Ectodermal cell (in vitro differentiated cells): ENCODE data around the gene ZNF700.
"Not testable (repeated sequence)": the region's sequence is repeated elsewhere in the genome, so short reads cannot be mapped to it uniquely, and the experiment has no call there.

Source experiments
- H3K27ac ChIP-seq: 2 replicates; pipeline ENCODE4 v1.7.0; 2013; ENCODE audit warnings: mild to moderate bottlenecking, low read depth, low read length; ENCODE audit not compliant: insufficient read depth, poor library complexity, severe bottlenecking
- H3K27me3 ChIP-seq: 2 replicates; pipeline ENCODE4 v1.7.0; 2013; ENCODE audit warnings: mild to moderate bottlenecking, low read length; ENCODE audit not compliant: insufficient read depth, control insufficient read depth, poor library complexity, severe bottlenecking
- H3K36me3 ChIP-seq: one replicate; pipeline ENCODE4 v1.7.0; 2013; ENCODE audit warnings: low read length; ENCODE audit not compliant: control insufficient read depth, insufficient read depth
- H3K4me1 ChIP-seq: one replicate; pipeline ENCODE4 v1.7.0; 2013; ENCODE audit warnings: low read length; ENCODE audit not compliant: control insufficient read depth, insufficient read depth
- H3K4me3 ChIP-seq: 2 replicates; pipeline ENCODE4 v1.7.0; 2013; ENCODE audit warnings: low read depth, low read length, control low read depth; ENCODE audit not compliant: insufficient read depth
- H3K9me3 ChIP-seq: 2 replicates; pipeline ENCODE4 v1.7.0; 2013; ENCODE audit warnings: mild to moderate bottlenecking, low read length, moderate library complexity; ENCODE audit not compliant: control insufficient read depth
- WGBS, 2 experiments: methylation state at CpG; one replicate each; pipeline ENCODE4 v1.1.7; 2013; ENCODE audit warnings: missing lambda C conversion rate in 2 of 2; 5-methylcytosine and 5-hydroxymethylcytosine counted together

The ZNF700 gene

GRCh38 chr19:11894851-11895250, 30.1 kb upstream of the ZNF700 start:
- WGBS, 2 experiments, result 97% methylated on average over 6 of the region's 6 CpGs
- H3K27me3 ChIP-seq, result no peaks in the 10 kb centered on the region

GRCh38 chr19:11902228-11902627, 22.7 kb upstream of the ZNF700 start:
- no peaks in the 10 kb centered on the region for H3K4me1 ChIP-seq
- 92 to 96% methylated on average over 3 of the region's 3 CpGs for WGBS, 2 experiments
- H3K27me3 ChIP-seq, result no peaks in the 10 kb centered on the region
- H3K9me3 ChIP-seq, result peaks cover 32% of the 10 kb centered on the region
- no peak overlapping the region for H3K4me3 ChIP-seq
- no peak overlapping the region for H3K27ac ChIP-seq
- peaks cover 63% of the 10 kb centered on the region for H3K36me3 ChIP-seq

More at GRCh38 chr19:11894851-11895250, 30.1 kb upstream of the ZNF700 start:
- Histone ChIP-seq H3K4me1 (no peaks in the 10 kb centered on the region), H3K4me3 (no peak overlapping the region), H3K9me3 (peaks cover 4% of the 10 kb centered on the region), H3K27ac (no peak overlapping the region), H3K36me3 (peaks cover 63% of the 10 kb centered on the region)

DNA sequence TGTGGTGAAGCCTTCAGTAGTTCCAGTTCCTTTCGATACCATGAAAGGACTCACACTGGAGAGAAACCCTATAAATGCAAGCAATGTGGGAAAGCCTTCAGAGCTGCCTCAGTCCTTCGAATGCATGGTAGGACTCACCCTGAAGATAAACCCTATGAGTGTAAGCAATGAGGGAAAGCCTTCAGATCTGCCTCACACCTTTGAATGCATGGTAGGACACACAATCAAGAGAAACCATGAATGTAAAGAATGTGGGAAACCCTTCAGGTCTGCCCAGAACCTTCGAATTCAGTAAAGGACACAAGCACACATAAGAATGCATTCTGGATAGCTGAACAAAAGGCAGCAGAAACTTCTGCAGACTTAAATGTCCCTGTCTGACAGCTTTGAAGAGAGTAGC, 19.0 kb upstream of the ZNF700 start:
- Histone ChIP-seq H3K4me3 (no peak overlapping the region), H3K9me3 (peaks cover 30% of the 10 kb centered on the region)
- 96 to 97% methylated on average over 3 of the region's 3 CpGs for WGBS, 2 experiments

GRCh38 chr19:11911937-11912336, 13.0 kb upstream of the ZNF700 start:
- WGBS, 2 experiments, result 100% methylated on average over 1 of the region's 1 CpG
- H3K4me3 ChIP-seq, H3K27me3 ChIP-seq, H3K27ac ChIP-seq, H3K4me1 ChIP-seq, H3K9me3 ChIP-seq: not testable (repeated sequence)
- H3K36me3 ChIP-seq, result peaks cover 21% of the 10 kb centered on the region

More for the DNA sequence above, 19.0 kb upstream of the ZNF700 start:
- H3K36me3 ChIP-seq, result peaks cover 49% of the 10 kb centered on the region
- H3K27me3 ChIP-seq, result no peaks in the 10 kb centered on the region
- no peak overlapping the region for H3K27ac ChIP-seq
- H3K4me1 ChIP-seq, result no peaks in the 10 kb centered on the region

- WGBS, 2 experiments, result 93 to 97% methylated on average over 4 of the region's 4 CpGs
- H3K36me3 ChIP-seq, result peaks cover 21% of the 10 kb centered on the region
- H3K9me3 ChIP-seq, result not testable (repeated sequence)
These were observed 10.4 kb upstream of the ZNF700 start for GRCh38 chr19:11914417-11915051.

GRCh38 chr19:11921852-11922495, 2.9 kb upstream of the ZNF700 start:
- 81 to 91% methylated on average over 5 to 6 of the region's 6 CpGs for WGBS, 2 experiments
- H3K4me1 ChIP-seq, result peaks cover 4% of the 10 kb centered on the region
- no peak overlapping the region for H3K4me3 ChIP-seq
- no peaks in the 10 kb centered on the region for H3K36me3 ChIP-seq
- H3K27ac ChIP-seq, result no peak overlapping the region
- no peaks in the 10 kb centered on the region for H3K9me3 ChIP-seq
- H3K27me3 ChIP-seq, result no peaks in the 10 kb centered on the region

More at GRCh38 chr19:11914417-11915051, 10.4 kb upstream of the ZNF700 start:
- H3K27me3 ChIP-seq, H3K27ac ChIP-seq, H3K4me1 ChIP-seq, H3K4me3 ChIP-seq: not testable (repeated sequence)

- H3K4me1 ChIP-seq, H3K27me3 ChIP-seq, H3K36me3 ChIP-seq, H3K27ac ChIP-seq, H3K9me3 ChIP-seq: not testable (repeated sequence)
- WGBS, 2 experiments, result 18 to 21% methylated on average over 10 of the region's 10 CpGs
- H3K4me3 ChIP-seq, result peak overlapping the region; percentile 77
These were observed 812 bp downstream of the ZNF700 start for GRCh38 chr19:11925651-11926187.

GRCh38 chr19:11927227-11927626, 2.3 kb downstream of the ZNF700 start:
- H3K4me1 ChIP-seq, result peaks cover 4% of the 10 kb centered on the region
- no peak overlapping the region for H3K27ac ChIP-seq
- peaks cover 3% of the 10 kb centered on the region for H3K36me3 ChIP-seq
- H3K9me3 ChIP-seq, result no peaks in the 10 kb centered on the region
- H3K4me3 ChIP-seq, result no peak overlapping the region
- WGBS, 2 experiments, result 88 to 94% methylated on average over 2 of the region's 3 CpGs
- no peaks in the 10 kb centered on the region for H3K27me3 ChIP-seq

GRCh38 chr19:11931051-11931450, 6.1 kb downstream of the ZNF700 start:
- 83 to 93% methylated on average over 3 of the region's 3 CpGs for WGBS, 2 experiments
- H3K27ac ChIP-seq, result no peak overlapping the region
- no peaks in the 10 kb centered on the region for H3K27me3 ChIP-seq
- no peaks in the 10 kb centered on the region for H3K4me1 ChIP-seq
- H3K4me3 ChIP-seq, result no peak overlapping the region
- peaks cover 3% of the 10 kb centered on the region for H3K36me3 ChIP-seq
- H3K9me3 ChIP-seq, result no peaks in the 10 kb centered on the region

GRCh38 chr19:11931513-11931912, 6.6 kb downstream of the ZNF700 start:
- H3K4me1 ChIP-seq, result no peaks in the 10 kb centered on the region
- H3K27ac ChIP-seq, result no peak overlapping the region
- no peak overlapping the region for H3K4me3 ChIP-seq
- H3K27me3 ChIP-seq, result no peaks in the 10 kb centered on the region
- WGBS, 2 experiments, result 70 to 83% methylated on average over 3 of the region's 3 CpGs
- peaks cover 3% of the 10 kb centered on the region for H3K36me3 ChIP-seq
- no peaks in the 10 kb centered on the region for H3K9me3 ChIP-seq
